GM23338 (cell line): Measurements from ENCODE around the gene RIN3. TPM values are rescaled to one million over a fixed set of nuclear protein-coding genes. Genes with fewer than 3 reads are reported as not detected.

Experiments used
- ATAC-seq: fragments of 200-7000 bp; cut with Tn5 transposase; 3 replicates; pipeline ENCODE4 v1.9.1; 2020
- DNase-seq: peaks from one replicate; pipeline ENCODE4 v3.0.0-alpha.2; 2015; ENCODE audit warnings: low spot score
- H2AFZ ChIP-seq: fragments of 200-600 bp; sonication (generic); 2 replicates; pipeline ENCODE4 v1.8.0; 2016; ENCODE audit warnings: antibody characterized with exemption, mild to moderate bottlenecking, moderate library complexity
- H3F3A ChIP-seq: fragments of 200-600 bp; sonication (generic); replicated peaks from 2 replicates; pipeline ENCODE4 v1.8.0; 2017; ENCODE audit warnings: antibody characterized with exemption, mixed run types, low read depth
- H3K27ac ChIP-seq: fragments of 200-600 bp; sonication (generic); 2 replicates; pipeline ENCODE4 v1.6.1; 2016; ENCODE audit warnings: low read depth
- H3K27me3 ChIP-seq: fragments of 200-600 bp; sonication (generic); 2 replicates; pipeline ENCODE4 v1.8.0; 2016; ENCODE audit warnings: mild to moderate bottlenecking, mixed run types, moderate library complexity; ENCODE audit not compliant: insufficient read depth
- H3K36me3 ChIP-seq: fragments of 200-600 bp; sonication (generic); 2 replicates; pipeline ENCODE4 v1.8.0; 2016; ENCODE audit warnings: mild to moderate bottlenecking; ENCODE audit not compliant: insufficient read depth
- H3K4me1 ChIP-seq: fragments of 200-600 bp; sonication (generic); 2 replicates; pipeline ENCODE4 v1.8.0; 2016; ENCODE audit warnings: mild to moderate bottlenecking, moderate library complexity; ENCODE audit not compliant: insufficient read depth
- H3K4me2 ChIP-seq: fragments of 200-600 bp; sonication (generic); 2 replicates; pipeline ENCODE4 v1.7.1; 2017; ENCODE audit warnings: mixed run types
- H3K4me3 ChIP-seq: fragments of 200-600 bp; sonication (generic); 2 replicates; pipeline ENCODE4 v1.6.1; 2016; ENCODE audit warnings: mixed run types
- H3K79me2 ChIP-seq: fragments of 200-600 bp; sonication (generic); replicated peaks from 2 replicates; pipeline ENCODE4 v1.8.0; 2017; ENCODE audit warnings: mild to moderate bottlenecking; ENCODE audit not compliant: insufficient read depth
- H3K9me2 ChIP-seq: fragments of 200-600 bp; sonication (generic); 2 replicates; pipeline ENCODE4 v1.8.0; 2017; ENCODE audit not compliant: insufficient read depth
- H4K20me1 ChIP-seq: fragments of 200-600 bp; sonication (generic); replicated peaks from 2 replicates; pipeline ENCODE4 v1.8.0; 2017; ENCODE audit warnings: mild to moderate bottlenecking; ENCODE audit not compliant: insufficient read depth
- H3K27ac Mint-ChIP-seq: 2 replicates; pipeline ENCODE4 v1.8.0; 2020; ENCODE audit warnings: inconsistent platforms, mild to moderate bottlenecking, moderate library complexity, mixed read lengths
- H3K27me3 Mint-ChIP-seq: 3 replicates; pipeline ENCODE4 v1.8.0; 2022; ENCODE audit warnings: low read depth, mild to moderate bottlenecking, moderate library complexity, mixed read lengths, inconsistent platforms; ENCODE audit not compliant: insufficient read depth, poor library complexity
- H3K36me3 Mint-ChIP-seq: 3 replicates; pipeline ENCODE4 v1.8.0; 2021; ENCODE audit warnings: low read depth, mild to moderate bottlenecking, inconsistent platforms, moderate library complexity, mixed read lengths
- H3K4me1 Mint-ChIP-seq: 3 replicates; pipeline ENCODE4 v1.8.0; 2020; ENCODE audit warnings: mild to moderate bottlenecking, inconsistent platforms, mixed read lengths
- H3K4me3 Mint-ChIP-seq: 3 replicates; pipeline ENCODE4 v1.8.0; 2021; ENCODE audit warnings: moderate library complexity, mild to moderate bottlenecking, inconsistent platforms, mixed read lengths
- H3K9me3 Mint-ChIP-seq: 3 replicates; pipeline ENCODE4 v1.8.0; 2020; ENCODE audit warnings: moderate library complexity, mild to moderate bottlenecking, inconsistent platforms, mixed read lengths
- CREB1 ChIP-seq: fragments of 250-450 bp; sonication (Bioruptor Pico); IDR thresholded peaks from 2 replicates; pipeline ENCODE4 v1.5.0; 2020; ENCODE audit warnings: low read depth, mild to moderate bottlenecking, moderate library complexity
- ETS1 ChIP-seq: IDR thresholded peaks from 2 replicates; pipeline ENCODE4 v1.6.1; 2016; ENCODE audit warnings: antibody characterized with exemption
- EZH2 ChIP-seq: fragments of 200-600 bp; sonication (generic); IDR thresholded peaks from one replicate; pipeline ENCODE4 v1.8.0; 2017; ENCODE audit warnings: antibody characterized with exemption, mild to moderate bottlenecking, low read depth; ENCODE audit not compliant: unreplicated experiment
- JUNB ChIP-seq: IDR thresholded peaks from one replicate; pipeline ENCODE4 v1.6.1; 2016; ENCODE audit warnings: antibody characterized with exemption; ENCODE audit not compliant: unreplicated experiment
- ZNF114 ChIP-seq: fragments of 250-450 bp; sonication (Bioruptor Pico); IDR thresholded peaks from 2 replicates; pipeline ENCODE4 v1.5.0; 2020; ENCODE audit warnings: mild to moderate bottlenecking, moderate library complexity
- polyA plus RNA-seq: library from polyadenylated mRNA; unstranded; fragments of >200 nt; fragmentation: Nextera tagmentation; extraction: Ambion mirVana; gene quantifications from 2 replicates; pipeline ENCODE4 v1.2.1, GENCODE V29; 2016
- total RNA-seq: library from RNA; depleted of rRNA; stranded (reverse); fragments of >200 nt; shearing (Covaris generic); gene quantifications from 2 replicates; pipeline ENCODE4 v1.2.3, GENCODE V29; 2014
- TF ChIP-seq, protein P1 (sequence below): fragments of 250-450 bp; sonication (Bioruptor Pico); IDR thresholded peaks from 2 replicates; pipeline ENCODE4 v1.5.0; 2020; ENCODE audit warnings: mild to moderate bottlenecking, moderate library complexity
- TF ChIP-seq, protein P2 (sequence below), 2 experiments: fragments of 200-600 bp in 1 of 2; sonication (generic) in 1 of 2; conservative IDR thresholded peaks; 2 replicates each; pipeline versions ENCODE4 v1.5.1 to v1.6.1; 2016 to 2017; ENCODE audit warnings: antibody characterized with exemption in 2 of 2, low read depth in 2 of 2, mild to moderate bottlenecking in 2 of 2, moderate library complexity in 1 of 2
- TF ChIP-seq, protein P3 (sequence below): IDR thresholded peaks from one replicate; pipeline ENCODE4 v1.6.1; 2018; ENCODE audit warnings: antibody characterized with exemption; ENCODE audit not compliant: unreplicated experiment

Gene RIN3
- total and polyA plus RNA-seq, 2 experiments from 2014 or later, result 0.97 to 1.5 TPM

- Histone ChIP-seq H3K4me1 (no peaks in the 10 kb centered on the region), H3K27ac (no peak overlapping the region), H2AFZ (no peak overlapping the region), H3K79me2 (no peaks in the 10 kb centered on the region), H3K4me3 (no peak overlapping the region), H3K27me3 (no peaks in the 10 kb centered on the region), H3K4me2 (no peak overlapping the region), H4K20me1 (no peaks in the 10 kb centered on the region), H3K9me2 (no peaks in the 10 kb centered on the region), H3F3A (no peaks in the 10 kb centered on the region), H3K36me3 (no peaks in the 10 kb centered on the region)
- Mint-ChIP-seq H3K9me3 (no peaks in the 10 kb centered on the region), H3K4me3 (no peak overlapping the region), H3K36me3 (no peaks in the 10 kb centered on the region; the same call in 2 of the 3 replicates), H3K27me3 (peaks cover 7% of the 10 kb centered on the region), H3K4me1 (peaks cover 11% of the 10 kb centered on the region; the same call in 2 of the 3 replicates), H3K27ac (no peak overlapping the region)
- DNase-seq (no peak), ATAC-seq (no peak)
- TF ChIP-seq, protein P1, sequence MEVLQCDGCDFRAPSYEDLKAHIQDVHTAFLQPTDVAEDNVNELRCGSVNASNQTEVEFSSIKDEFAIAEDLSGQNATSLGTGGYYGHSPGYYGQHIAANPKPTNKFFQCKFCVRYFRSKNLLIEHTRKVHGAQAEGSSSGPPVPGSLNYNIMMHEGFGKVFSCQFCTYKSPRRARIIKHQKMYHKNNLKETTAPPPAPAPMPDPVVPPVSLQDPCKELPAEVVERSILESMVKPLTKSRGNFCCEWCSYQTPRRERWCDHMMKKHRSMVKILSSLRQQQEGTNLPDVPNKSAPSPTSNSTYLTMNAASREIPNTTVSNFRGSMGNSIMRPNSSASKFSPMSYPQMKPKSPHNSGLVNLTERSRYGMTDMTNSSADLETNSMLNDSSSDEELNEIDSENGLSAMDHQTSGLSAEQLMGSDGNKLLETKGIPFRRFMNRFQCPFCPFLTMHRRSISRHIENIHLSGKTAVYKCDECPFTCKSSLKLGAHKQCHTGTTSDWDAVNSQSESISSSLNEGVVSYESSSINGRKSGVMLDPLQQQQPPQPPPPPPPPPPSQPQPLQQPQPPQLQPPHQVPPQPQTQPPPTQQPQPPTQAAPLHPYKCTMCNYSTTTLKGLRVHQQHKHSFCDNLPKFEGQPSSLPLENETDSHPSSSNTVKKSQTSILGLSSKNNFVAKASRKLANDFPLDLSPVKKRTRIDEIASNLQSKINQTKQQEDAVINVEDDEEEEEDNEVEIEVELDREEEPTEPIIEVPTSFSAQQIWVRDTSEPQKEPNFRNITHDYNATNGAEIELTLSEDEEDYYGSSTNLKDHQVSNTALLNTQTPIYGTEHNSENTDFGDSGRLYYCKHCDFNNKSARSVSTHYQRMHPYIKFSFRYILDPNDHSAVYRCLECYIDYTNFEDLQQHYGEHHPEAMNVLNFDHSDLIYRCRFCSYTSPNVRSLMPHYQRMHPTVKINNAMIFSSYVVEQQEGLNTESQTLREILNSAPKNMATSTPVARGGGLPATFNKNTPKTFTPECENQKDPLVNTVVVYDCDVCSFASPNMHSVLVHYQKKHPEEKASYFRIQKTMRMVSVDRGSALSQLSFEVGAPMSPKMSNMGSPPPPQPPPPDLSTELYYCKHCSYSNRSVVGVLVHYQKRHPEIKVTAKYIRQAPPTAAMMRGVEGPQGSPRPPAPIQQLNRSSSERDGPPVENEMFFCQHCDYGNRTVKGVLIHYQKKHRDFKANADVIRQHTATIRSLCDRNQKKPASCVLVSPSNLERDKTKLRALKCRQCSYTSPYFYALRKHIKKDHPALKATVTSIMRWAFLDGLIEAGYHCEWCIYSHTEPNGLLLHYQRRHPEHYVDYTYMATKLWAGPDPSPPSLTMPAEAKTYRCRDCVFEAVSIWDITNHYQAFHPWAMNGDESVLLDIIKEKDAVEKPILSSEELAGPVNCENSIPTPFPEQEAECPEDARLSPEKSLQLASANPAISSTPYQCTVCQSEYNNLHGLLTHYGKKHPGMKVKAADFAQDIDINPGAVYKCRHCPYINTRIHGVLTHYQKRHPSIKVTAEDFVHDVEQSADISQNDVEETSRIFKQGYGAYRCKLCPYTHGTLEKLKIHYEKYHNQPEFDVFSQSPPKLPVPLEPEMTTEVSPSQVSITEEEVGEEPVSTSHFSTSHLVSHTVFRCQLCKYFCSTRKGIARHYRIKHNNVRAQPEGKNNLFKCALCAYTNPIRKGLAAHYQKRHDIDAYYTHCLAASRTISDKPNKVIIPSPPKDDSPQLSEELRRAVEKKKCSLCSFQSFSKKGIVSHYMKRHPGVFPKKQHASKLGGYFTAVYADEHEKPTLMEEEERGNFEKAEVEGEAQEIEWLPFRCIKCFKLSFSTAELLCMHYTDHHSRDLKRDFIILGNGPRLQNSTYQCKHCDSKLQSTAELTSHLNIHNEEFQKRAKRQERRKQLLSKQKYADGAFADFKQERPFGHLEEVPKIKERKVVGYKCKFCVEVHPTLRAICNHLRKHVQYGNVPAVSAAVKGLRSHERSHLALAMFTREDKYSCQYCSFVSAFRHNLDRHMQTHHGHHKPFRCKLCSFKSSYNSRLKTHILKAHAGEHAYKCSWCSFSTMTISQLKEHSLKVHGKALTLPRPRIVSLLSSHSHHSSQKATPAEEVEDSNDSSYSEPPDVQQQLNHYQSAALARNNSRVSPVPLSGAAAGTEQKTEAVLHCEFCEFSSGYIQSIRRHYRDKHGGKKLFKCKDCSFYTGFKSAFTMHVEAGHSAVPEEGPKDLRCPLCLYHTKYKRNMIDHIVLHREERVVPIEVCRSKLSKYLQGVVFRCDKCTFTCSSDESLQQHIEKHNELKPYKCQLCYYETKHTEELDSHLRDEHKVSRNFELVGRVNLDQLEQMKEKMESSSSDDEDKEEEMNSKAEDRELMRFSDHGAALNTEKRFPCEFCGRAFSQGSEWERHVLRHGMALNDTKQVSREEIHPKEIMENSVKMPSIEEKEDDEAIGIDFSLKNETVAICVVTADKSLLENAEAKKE (CRISPR knock-in tag), result no peak
- TF ChIP-seq, protein P2, sequence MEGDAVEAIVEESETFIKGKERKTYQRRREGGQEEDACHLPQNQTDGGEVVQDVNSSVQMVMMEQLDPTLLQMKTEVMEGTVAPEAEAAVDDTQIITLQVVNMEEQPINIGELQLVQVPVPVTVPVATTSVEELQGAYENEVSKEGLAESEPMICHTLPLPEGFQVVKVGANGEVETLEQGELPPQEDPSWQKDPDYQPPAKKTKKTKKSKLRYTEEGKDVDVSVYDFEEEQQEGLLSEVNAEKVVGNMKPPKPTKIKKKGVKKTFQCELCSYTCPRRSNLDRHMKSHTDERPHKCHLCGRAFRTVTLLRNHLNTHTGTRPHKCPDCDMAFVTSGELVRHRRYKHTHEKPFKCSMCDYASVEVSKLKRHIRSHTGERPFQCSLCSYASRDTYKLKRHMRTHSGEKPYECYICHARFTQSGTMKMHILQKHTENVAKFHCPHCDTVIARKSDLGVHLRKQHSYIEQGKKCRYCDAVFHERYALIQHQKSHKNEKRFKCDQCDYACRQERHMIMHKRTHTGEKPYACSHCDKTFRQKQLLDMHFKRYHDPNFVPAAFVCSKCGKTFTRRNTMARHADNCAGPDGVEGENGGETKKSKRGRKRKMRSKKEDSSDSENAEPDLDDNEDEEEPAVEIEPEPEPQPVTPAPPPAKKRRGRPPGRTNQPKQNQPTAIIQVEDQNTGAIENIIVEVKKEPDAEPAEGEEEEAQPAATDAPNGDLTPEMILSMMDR (conservative IDR thresholded peaks at IDR 0.05; ENCODE audit: low read depth in 2 of 2), result no peak
- TF ChIP-seq EZH2 (no peak), ETS1 (no peak), JUNB (no peak), CREB1 (CRISPR knock-in tag) (no peak), ZNF114 (CRISPR knock-in tag) (no peak)
- TF ChIP-seq, protein P3, sequence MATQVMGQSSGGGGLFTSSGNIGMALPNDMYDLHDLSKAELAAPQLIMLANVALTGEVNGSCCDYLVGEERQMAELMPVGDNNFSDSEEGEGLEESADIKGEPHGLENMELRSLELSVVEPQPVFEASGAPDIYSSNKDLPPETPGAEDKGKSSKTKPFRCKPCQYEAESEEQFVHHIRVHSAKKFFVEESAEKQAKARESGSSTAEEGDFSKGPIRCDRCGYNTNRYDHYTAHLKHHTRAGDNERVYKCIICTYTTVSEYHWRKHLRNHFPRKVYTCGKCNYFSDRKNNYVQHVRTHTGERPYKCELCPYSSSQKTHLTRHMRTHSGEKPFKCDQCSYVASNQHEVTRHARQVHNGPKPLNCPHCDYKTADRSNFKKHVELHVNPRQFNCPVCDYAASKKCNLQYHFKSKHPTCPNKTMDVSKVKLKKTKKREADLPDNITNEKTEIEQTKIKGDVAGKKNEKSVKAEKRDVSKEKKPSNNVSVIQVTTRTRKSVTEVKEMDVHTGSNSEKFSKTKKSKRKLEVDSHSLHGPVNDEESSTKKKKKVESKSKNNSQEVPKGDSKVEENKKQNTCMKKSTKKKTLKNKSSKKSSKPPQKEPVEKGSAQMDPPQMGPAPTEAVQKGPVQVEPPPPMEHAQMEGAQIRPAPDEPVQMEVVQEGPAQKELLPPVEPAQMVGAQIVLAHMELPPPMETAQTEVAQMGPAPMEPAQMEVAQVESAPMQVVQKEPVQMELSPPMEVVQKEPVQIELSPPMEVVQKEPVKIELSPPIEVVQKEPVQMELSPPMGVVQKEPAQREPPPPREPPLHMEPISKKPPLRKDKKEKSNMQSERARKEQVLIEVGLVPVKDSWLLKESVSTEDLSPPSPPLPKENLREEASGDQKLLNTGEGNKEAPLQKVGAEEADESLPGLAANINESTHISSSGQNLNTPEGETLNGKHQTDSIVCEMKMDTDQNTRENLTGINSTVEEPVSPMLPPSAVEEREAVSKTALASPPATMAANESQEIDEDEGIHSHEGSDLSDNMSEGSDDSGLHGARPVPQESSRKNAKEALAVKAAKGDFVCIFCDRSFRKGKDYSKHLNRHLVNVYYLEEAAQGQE, result no peak
Measured at GRCh38 chr14:92493492-92493891, 20.1 kb upstream of the RIN3 start.
